Glomerular endothelial cell (primary cell): ENCODE measurements around the gene ALPI. TPM values are rescaled to one million over a fixed set of nuclear protein-coding genes. Genes with fewer than 3 reads are reported as not detected.
"Not testable (repeated sequence)": the region's sequence is repeated elsewhere in the genome, so short reads cannot be mapped to it uniquely, and the experiment has no call there.

ENCODE experiments used
- DNase-seq: peaks from one replicate; pipeline ENCODE4 v3.0.0-alpha.2; 2011; ENCODE audit warnings: low read depth, low spot score; ENCODE audit errors: extremely low read depth
- total RNA-seq: library from RNA; depleted of rRNA; stranded (reverse); fragments of >200 nt; gene quantifications from 2 replicates; pipeline ENCODE4 v1.2.3, GENCODE V29; 2015

ALPI gene
- total RNA-seq, 1 donor from 2014 or later, result not detected

DNA sequence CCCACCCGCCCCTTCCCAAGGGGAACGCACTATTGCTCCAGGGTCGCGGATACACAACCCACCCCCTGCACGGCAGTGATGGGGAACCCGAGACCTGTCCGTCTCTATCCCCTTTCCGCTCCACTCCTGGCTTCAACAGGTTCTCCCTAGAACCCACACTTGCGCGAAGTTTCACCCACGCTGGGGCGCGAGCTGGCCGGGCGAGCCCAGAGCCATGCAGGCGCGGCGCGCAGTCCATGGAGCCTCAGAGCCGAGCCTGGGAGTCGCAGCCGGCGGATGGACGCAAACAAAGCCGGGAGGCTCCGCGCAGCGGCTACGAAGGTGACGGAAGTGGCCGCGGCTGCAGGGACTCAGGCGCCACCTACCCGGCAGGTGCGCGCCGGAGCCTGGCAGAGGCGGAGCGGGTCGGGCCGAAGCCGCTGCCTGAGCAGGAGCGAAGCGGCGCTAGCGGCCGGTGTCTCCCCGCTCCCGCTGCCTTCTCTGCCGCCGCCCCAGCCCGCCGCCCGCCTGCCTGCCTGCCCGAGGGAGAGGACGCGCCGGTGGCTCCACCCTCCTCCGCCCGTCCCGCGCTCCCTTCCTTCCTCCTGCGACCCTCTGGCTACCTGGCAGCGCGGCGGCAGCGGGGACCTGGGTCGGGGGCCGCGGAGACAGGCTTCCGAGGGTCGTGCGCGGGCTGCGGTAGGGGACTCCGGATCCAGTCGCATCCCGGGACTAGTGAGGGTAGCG is 35.3 kb upstream of the ALPI start:
- no peak for DNase-seq

DNA sequence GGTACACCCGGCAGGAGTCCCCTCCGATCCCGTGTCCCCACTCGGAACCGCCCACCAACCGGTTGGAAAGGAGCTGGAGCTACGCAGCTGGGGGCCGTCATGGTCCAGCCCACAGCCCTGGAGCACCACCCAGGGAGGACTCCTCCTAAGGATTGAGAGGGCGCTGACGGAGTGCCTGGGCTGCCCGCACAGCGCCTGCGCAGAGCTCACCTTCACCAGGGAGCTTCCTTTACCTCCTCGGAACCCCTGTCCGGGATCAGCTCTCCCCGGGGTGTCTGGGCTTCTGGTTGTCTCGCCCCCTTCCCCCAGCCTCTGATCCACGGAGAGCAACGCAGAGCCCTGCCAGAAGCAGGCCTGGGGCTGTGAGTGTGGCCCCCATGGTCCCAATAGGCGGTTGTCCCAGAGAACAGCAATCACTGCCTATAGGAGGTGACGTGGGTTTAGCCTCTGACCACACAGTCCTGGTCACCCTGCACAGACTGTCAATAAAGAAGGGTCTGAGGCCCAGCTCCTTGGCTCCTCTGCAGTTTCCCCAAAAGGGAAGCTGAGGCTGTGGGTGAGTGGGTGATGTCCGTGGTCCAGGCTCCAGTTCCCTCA is 34.7 kb upstream of the ALPI start:
- DNase-seq, result no peak

DNA sequence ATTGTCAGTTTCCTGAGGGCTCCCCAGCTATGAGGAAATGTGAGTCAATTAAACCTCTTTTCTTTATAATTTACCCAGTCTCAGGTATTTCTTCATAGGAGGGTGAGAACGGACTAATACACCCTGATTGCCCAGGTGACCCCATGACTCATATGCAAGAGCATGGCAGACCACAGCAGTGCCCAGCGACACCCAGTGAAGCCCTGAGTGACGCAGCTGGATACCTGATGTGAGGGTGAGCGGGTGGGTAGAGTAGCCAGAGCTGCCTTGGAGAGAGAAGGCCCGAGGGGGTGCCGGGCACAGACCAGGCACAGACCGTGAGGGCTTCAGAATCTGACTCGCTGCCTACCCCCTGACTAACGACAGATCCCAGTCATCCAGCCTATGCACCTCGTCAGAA is 33.9 kb upstream of the ALPI start:
- no peak for DNase-seq

DNA sequence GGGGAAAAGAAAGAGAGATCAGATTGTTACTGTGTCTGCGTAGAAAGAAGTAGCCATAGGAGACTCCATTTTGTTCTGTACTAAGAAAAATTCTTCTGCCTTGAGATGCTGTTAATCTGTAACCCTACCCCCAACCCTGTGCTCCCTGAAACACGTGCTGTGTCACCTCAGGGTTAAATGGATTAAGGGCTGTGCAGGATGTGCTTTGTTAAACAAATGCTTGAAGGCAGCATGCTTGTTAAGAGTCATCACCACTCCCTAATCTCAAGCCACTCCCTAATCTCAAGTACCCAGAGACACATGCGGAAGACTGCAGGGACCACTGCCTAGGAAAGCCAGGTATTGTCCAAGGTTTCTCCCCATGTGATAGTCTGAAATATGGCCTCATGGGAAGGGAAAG is 33.0 kb upstream of the ALPI start:
- DNase-seq, result not testable (repeated sequence)

DNA sequence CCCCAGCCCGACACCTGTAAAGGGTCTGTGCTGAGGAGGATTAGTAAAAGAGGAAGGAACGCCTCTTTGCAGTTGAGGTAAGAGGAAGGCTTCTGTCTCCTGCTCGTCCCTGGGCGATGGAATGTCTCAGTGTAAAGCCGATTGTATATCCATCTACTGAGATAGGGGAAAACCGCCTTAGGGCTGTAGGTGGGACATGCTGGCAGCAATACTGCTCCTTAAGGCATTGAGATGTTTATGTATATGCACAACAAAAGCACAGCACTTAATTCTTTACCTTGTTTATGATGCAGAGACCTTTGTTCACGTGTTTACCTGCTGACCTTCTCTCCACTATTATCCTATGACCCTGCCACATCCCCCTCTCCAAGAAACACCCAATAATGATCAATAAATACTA is 32.5 kb upstream of the ALPI start:
- not testable (repeated sequence) for DNase-seq

DNA sequence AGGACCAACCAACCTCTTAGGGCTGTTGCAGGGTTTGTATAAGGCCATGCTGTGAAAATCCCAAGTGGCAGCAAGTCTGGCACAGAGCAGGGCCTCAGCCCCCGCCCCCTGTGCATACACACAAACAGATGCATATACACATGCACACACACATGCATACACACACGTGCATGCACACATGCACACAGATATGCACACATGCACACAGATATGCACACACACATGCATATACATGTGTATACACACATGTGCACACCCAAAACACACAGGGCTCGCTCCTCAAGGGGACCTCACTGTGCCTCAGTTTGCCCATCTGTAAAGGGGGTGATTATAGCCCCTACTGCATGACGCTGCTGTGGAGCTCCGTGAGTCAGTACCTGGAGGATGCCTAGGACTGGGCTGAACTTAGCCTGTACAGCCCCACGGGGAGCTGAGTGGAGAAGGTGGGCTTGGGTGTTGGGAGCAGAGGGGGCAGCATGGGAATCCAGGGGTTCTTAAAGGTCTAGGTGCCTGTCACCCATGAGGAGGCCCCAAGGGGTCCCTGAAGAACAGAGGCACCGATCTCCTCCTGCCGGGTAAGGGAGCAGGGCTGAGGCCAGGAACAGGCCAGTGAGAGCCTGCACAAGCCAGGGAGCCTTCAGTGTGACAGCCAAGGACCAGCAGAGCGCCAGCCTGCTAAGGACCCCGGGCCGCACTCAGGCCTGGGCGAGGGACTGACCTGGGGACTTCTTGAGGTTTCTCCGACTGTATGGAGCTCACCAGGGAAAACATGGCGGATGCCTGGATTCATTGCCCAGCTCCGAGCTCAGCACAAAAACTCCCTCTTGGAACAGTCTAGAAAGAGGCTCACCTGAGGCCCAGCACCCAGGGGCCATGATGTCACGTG is 24.0 kb upstream of the ALPI start:
- no peak for DNase-seq

DNA sequence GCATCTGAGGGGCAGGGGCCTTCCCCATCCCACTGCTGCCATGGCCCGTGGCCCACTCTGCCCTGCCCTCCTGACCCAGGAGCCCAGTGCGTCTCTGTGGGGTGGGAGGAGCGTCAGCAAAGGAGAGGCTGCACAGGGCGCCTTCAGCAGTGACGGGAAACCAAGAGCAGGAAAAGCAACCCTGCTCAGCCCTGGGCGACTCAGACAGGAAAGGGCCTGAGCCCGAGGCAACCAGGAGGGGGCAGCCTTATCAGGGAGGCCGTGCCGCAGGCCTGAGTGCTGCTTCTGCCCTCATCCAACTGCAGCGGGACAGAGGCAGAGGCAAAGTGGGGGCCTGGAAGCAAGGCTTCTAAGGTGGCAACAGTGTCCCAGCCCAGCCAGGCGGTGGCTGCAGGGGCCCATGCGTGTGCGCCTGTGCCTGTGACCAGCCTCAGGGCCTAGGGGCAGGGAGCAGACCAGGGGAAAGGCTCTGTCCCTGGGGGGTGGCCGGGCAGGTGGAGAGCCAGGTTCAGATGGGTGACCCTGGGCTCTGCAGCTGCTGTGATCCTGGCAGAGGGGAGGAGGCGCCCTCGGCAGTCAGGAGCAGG is 23.3 kb upstream of the ALPI start:
- DNase-seq, result no peak

DNA sequence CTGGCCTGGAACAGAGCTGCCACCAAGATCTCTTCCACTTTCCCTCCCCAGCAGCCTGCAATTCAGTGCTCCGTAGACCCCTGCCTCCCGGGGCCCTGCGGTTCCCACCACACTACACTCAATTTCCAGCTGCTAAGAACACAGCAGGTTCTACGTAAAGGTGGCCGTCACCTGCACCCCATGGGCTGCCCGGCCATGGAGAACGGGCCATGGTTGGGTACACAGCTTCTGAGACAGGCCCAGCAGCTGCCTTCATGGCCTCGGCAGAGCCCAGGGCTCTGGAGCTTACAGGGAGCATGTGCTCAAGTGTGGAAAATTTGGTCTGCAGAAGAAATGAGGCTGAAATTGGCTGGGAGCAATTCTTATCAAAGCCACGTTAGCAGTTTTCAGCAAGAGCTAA is 22.3 kb upstream of the ALPI start:
- DNase-seq, result not testable (repeated sequence)

DNA sequence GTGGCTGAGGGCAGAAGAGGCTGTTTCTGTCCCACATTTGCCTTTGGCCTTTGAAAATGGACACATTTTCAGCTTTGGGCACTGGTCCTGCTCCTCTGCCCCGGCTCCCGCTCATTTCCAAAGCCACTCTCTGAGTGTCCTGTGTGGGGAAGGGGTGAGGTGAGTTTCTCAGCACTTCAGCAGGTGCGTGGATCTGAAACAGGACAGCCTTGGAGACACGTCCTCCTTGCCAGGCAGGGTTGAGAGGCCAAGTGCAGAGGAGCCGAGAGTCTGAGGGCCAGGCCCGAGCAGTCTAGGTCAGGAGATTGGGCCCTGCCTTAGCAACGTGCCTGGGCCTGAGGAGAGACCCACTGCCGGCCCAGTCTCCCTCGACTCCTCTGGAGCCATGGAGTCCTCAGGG is 21.9 kb upstream of the ALPI start:
- DNase-seq, result no peak

DNA sequence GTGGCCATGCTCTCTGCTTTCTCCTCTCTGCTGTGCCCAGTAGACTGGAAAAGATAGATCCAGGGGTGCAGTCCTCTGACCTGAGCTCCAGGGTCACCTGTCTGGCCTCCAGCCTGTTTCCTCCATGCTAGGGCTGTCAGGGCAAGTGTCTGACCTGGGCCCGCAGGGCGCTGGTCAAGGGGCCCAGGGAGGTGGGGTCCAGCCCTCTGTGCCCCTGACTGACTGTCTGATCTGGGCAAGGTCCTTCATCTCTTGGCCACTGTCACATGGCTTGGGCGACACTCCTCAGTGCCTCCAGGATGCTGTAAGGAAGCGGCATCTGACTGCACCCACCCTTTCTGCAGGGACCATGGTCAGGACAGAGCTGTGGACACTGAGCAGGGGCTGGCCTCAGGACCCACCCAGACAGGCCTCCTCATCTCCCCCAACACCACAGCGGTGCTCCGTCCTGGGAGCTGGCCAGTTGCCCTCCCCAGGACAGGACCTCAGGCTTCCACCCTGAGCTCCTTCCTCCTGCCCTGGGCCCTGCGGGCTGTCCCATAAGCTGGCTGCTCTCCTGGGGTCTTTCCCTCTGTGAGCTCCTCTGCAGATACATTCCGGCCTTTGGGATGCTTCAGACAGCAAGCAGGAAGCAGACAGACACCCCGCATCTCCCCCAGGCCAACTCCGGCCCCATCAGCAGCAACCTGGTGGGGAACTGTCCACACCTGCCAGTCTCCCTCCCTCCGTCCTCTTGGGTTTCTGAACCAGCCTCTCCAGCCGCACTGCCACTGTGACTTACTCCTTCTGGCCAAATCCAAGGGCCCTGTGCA is 21.2 kb upstream of the ALPI start:
- DNase-seq, result no peak

DNA sequence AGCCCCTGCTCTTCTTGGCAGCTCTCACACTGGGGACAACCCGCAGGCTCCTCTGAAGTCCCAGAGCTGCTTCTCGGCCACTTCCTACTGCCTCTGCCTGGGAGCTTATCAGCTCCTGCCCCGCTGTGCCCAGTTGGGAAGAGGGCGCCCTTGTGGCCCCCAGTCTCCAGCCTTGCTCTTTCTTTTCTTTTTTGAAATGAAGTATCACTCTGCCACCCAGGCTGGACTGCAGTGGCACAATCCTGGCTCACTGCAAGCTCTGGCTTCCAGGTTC is 20.6 kb upstream of the ALPI start:
- DNase-seq, result no peak

DNA sequence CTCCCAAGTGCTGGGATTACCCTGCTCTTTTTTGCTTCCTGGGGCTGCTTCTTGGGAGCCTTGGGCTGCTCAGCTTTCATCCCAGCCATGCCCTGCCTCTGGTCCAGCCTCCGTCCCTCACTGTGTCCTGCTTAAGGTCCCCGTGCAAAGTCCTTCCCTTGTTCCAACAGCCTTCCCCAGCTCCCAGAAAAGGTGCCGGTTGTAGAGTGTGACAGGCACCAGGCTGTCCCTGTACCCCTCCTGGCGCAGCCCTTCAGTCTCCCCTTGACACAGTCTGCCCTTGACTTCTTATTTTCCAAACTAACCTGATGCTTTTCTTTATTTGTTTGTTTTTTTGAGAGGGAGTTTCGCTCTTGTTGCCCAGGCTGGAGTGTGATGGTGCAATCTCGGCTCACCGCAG is 20.1 kb upstream of the ALPI start:
- DNase-seq, result no peak

DNA sequence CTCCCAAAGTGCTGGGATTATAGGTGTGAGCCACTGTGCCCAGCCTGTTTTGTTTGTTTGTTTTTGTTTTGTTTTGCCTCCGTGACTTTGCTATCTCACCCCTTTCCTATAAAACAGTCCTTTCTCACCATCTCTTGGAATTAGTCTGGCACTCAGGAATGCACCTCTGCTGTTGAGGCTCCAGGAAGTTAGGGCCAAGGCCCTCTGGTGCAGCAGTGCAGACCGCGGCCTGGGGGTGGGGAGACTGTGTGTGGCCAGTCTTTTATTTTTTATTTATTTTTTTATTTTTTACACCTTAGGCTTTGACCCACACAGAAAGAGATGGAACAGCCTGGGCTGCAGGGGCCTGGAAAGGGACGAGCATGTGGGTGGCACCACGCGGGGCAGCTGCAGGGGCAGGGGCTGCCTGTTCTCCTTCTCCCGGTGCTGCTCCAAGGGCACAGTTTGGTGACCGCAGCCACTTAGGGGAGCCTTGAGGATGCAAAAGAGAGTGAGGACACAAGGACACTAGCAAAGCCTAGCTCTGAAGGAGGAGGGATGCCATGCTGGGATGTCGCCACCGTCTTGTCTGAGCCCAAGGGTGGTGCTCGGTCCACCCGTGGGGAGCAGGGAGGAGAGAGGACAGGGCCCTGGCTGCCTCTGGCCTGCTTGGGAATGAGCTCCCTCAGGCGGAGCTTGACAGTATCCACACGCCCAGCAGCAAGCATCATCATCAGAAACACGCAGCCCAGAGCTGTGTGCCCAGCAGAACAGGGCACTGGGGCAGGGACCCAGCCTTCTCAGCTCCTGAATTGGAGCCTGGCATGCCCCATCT is 19.4 kb upstream of the ALPI start:
- DNase-seq, result no peak

DNA sequence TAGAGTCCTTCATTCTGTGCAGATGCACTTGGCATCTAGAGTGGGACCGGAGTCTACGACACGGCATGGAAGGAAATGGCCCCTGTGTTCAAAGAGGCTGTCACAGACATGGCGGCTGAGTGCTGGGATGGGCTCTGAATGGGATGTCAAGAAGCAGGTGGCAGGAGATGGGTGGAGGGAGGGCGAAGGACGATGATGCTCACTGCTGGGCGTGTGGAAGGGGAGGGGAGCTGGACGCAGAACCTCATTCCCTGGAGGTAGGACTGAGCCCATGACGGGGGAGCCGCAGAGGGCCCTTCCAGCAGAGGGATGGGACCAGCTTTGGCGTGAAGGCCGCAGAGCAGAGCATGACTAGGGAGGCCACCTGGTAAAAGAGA is 18.8 kb upstream of the ALPI start:
- no peak for DNase-seq

DNA sequence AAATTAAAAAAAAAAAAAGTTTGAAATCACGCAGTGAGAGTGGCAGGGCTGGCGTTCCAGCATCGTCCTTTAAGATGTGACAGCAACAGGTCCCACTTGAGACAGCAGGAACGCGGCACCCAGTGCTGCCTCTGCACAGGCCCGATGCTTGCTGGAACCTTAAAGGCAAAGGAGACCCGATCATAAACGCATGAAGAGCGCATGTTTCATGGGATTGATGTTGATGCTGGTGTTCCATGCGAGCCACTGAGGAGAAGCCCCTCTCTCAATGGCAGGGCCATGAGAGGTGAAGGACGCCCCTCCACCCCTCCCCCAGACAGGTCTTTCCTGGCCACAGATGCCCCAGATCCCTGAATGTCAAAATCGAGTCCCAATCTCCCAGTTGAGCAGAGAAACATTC is 17.9 kb upstream of the ALPI start:
- no peak for DNase-seq

DNA sequence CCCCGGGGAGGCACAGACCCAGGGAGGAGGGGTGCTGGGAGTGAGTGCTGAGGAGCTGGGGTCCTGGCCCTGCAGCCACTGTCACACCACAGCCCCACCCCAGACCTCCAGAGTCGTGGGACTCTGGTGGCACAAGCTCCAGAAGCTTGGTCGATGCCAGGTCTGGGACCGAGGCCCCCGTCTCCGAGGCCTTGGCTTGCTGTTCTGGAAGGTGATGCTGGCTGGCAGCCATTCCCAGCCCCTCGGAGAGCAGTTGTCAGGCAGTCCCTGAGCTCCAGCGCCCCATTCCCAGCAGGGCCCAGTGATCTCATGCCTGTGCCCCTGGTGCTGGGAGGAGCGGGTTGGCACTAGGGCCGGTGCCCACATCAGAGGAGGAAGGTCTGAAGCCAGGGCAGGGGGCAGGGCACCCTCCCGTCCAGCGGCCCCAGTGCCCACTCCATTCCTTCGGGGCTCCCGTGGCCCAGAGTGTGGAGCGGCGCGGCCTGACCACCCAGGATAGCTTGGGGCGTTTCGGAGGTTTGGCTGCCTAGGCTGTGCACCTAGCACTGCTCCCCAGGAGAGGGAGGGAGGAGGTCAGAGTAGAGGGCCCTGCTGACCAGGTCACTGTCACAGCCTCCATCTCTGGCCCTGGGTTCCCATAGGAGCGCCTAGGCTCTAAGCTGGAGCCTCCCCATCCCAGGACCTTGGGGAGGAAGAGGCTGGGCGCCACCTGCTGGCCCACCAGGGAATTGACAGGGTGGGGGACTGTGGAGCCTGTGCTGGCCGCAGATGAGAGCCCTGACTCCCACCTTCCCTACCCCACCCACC is 16.8 kb upstream of the ALPI start:
- no peak for DNase-seq

DNA sequence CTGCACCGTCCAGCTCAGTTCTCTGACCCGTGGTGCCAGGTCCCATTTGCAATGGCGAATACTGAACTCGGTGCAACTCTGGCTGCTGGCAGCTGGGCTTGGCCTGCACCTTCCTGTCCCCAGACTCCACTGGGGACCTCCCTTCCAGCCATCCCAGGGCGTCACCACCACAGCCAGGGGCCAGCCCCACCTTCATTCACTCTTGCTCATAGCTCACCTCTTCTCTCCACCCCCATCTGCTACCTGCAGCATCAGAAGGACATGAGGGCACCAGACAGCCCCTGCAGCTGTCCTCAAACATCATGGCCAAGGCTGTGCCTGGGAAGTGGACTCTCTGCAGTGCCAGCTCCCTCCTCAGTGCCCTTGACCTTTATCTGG is 16.2 kb upstream of the ALPI start:
- no peak for DNase-seq

DNA sequence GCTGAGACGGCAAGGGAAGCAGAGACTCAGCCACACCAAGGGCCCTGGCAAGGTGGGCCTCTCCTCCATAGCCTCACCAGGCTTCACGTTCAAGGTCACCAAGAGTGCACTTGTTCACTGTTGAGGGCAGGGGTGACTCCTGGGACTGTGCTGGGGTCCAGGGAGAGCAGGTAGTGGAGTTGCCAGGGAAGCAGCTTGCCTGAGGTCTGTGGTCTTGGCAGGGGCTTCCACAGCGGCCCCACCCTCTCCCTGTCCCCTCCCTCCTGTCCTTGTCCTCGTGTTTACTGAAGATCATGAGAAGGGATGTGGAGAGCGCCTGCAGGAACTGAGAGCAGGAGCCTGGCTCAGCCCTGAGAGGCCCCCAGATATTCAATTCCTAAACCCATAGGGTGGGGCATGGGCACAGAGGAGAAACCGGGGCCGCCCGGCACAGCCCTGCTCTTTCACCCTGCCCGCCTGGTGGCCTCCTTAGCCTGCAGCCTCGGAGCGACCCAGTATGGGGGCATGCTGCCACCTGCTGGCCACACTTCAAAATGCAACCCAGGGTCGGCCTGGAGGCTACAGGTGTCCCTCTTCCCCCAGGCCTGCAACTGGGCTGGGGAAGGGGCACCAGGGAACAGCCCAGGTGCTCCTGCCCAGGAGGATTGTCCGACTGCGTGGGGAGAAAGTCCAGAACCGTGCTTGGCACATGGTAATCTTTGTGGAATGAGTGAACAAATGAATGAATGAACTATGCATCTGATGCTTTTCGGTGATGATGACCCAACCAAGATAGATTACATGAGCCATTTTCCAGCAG is 15.5 kb upstream of the ALPI start:
- DNase-seq, result not testable (repeated sequence)
